ENCODE results near the gene ZNF76. TPM values are rescaled to one million over a fixed set of nuclear protein-coding genes. Genes with fewer than 3 reads are reported as not detected.

Gene ZNF76
- total and polyA plus RNA-seq, 10 of the 15 experiments (the other 5 are each of a cell fraction or from before 2014, with no cell fraction given), result 2.8 to 41.0 (median 24.8) TPM

GRCh38 chr6:35297601-35298481, 38.3 kb downstream of the ZNF76 start, which contains the start of gene DEF6 (continued):
- TF ChIP-seq YY1 (IDR thresholded peaks at IDR 0.05; ENCODE audit: low read depth, low read length), result peak; percentile 84
- TF ChIP-seq SPI1 (IDR thresholded peaks at IDR 0.05; ENCODE audit: borderline replicate concordance, insufficient read depth, low read depth, low read length), result peak; percentile 49; the same call in 1 of the 2 replicates
- no peak for TF ChIP-seq NR2C1 (IDR thresholded peaks at IDR 0.05)
- no peak for TF ChIP-seq ZBTB33 (IDR thresholded peaks at IDR 0.05)
- peak; percentile 98 for TF ChIP-seq SMARCA5 (IDR thresholded peaks at IDR 0.05)
- no peak for TF ChIP-seq TBL1XR1 (IDR thresholded peaks at IDR 0.05; ENCODE audit: low read depth, low read length)
- TF ChIP-seq ZNF217 (IDR thresholded peaks at IDR 0.05), result no peak
- no peak for TF ChIP-seq ZNF622 (IDR thresholded peaks at IDR 0.05)
- TF ChIP-seq NKRF (conservative IDR thresholded peaks at IDR 0.05), result no peak; the same call in 1 of the 2 replicates
- no peak for TF ChIP-seq PRDM15 (CRISPR knock-in tag; IDR thresholded peaks at IDR 0.05)
- TF ChIP-seq HDGF (IDR thresholded peaks at IDR 0.05), result 0 out of 2 replicates have a peak, but pooled peaks have one; percentile 65
- TF ChIP-seq USF2 (IDR thresholded peaks at IDR 0.05; ENCODE audit: borderline replicate concordance, low read depth, low read length), result no peak
- TF ChIP-seq BCL3 (IDR thresholded peaks at IDR 0.05; ENCODE audit: borderline replicate concordance, insufficient read depth, low read depth, low read length, poor library complexity, severe bottlenecking), result peak; percentile 26
- no peak for TF ChIP-seq ZNF274 (IDR thresholded peaks at IDR 0.05; ENCODE audit: insufficient read depth, insufficient read length)
- peak; percentile 81 for TF ChIP-seq DPF2 (IDR thresholded peaks at IDR 0.05)
- no peak for TF ChIP-seq JUNB (IDR thresholded peaks at IDR 0.05)
- TF ChIP-seq, protein P1, sequence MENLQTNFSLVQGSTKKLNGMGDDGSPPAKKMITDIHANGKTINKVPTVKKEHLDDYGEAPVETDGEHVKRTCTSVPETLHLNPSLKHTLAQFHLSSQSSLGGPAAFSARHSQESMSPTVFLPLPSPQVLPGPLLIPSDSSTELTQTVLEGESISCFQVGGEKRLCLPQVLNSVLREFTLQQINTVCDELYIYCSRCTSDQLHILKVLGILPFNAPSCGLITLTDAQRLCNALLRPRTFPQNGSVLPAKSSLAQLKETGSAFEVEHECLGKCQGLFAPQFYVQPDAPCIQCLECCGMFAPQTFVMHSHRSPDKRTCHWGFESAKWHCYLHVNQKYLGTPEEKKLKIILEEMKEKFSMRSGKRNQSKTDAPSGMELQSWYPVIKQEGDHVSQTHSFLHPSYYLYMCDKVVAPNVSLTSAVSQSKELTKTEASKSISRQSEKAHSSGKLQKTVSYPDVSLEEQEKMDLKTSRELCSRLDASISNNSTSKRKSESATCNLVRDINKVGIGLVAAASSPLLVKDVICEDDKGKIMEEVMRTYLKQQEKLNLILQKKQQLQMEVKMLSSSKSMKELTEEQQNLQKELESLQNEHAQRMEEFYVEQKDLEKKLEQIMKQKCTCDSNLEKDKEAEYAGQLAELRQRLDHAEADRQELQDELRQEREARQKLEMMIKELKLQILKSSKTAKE (IDR thresholded peaks at IDR 0.05; ENCODE audit: low read depth, poor library complexity, severe bottlenecking), result peak; percentile 58

Measured in GM12878 (cell line).